ENCODE measurements around the gene UBA52. TPM values are rescaled to one million over a fixed set of nuclear protein-coding genes. Genes with fewer than 3 reads are reported as not detected.

Gene UBA52
- total RNA-seq, 1 donor from 2014 or later = 586 TPM

DNA sequence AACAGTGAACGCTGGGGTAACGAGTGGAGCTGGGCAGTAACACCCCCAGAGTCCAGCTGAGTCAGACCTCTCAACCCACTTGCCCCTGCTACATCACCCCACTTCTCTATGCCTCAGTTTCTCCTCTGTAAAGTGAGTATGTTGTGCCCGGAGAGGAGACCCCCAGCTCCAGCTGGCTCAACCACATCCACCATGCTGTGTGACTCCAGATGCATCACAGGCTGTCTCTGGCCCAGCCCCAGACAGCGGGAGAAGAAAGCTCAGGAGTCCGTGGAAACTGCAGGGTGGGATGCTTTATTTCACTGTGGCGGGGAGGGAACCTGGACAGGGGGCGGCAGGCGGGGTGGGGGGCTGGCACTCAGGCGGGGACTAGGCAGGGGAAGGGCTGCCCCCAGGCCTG, 40.2 kb upstream of the UBA52 start:
- H3K36me3 ChIP-seq (ENCODE audit: control insufficient read depth, insufficient read depth, low read length) = peaks cover 11% of the 10 kb centered on the region
- no peak for FAIRE-seq
- no peak overlapping the region for H3K4me3 ChIP-seq (ENCODE audit: low read depth, low read length)
- no peaks in the 10 kb centered on the region for H3K27me3 ChIP-seq (ENCODE audit: control insufficient read depth, insufficient read depth, low read length)
- TF ChIP-seq, protein P1, sequence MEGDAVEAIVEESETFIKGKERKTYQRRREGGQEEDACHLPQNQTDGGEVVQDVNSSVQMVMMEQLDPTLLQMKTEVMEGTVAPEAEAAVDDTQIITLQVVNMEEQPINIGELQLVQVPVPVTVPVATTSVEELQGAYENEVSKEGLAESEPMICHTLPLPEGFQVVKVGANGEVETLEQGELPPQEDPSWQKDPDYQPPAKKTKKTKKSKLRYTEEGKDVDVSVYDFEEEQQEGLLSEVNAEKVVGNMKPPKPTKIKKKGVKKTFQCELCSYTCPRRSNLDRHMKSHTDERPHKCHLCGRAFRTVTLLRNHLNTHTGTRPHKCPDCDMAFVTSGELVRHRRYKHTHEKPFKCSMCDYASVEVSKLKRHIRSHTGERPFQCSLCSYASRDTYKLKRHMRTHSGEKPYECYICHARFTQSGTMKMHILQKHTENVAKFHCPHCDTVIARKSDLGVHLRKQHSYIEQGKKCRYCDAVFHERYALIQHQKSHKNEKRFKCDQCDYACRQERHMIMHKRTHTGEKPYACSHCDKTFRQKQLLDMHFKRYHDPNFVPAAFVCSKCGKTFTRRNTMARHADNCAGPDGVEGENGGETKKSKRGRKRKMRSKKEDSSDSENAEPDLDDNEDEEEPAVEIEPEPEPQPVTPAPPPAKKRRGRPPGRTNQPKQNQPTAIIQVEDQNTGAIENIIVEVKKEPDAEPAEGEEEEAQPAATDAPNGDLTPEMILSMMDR (IDR thresholded peaks at IDR 0.05; ENCODE audit: insufficient read depth, low read length, severe bottlenecking) = no peak
- no peak for DNase-seq (ENCODE audit: low read depth)

DNA sequence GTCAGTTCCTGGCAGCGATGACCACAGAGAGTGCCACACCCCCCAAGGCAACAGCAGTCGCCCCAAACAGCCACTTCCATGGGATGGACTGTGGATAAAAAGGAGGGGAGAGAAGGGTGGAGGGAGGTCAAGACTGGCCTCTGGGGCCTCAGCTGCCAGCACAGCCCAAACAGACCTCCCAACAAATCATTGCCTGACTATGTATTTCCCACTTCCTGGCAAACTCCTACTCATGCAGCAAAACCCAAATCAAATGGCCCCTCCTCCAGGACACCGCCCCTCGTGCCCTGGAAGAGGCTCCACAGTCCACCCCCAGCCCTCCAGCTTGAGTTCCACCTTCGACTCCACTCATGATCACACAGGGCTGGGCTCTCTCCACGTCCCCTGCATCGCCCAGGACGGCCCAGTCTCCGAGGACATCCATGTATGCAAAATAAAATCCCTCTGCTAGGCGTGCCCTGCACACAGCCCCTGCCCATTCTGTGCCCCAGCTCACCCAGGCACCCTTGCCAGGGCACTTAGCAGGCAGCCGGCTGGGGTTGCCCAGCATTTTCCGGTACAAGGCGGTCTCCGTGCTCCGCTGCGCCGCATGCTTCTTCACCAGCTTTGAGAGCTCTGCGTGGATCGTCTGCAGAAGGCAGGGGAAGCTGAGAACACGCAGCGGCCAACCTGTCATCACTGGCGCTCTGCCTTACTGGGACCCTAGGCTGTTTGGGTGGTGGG, 39.3 kb upstream of the UBA52 start:
- DNase-seq (ENCODE audit: low read depth) (no peak), FAIRE-seq (no peak)
- H3K36me3 ChIP-seq (ENCODE audit: control insufficient read depth, insufficient read depth, low read length) = peaks cover 14% of the 10 kb centered on the region
- TF ChIP-seq, protein P1 (IDR thresholded peaks at IDR 0.05; ENCODE audit: insufficient read depth, low read length, severe bottlenecking) = no peak
- no peaks in the 10 kb centered on the region for H3K27me3 ChIP-seq (ENCODE audit: control insufficient read depth, insufficient read depth, low read length)
- no peak overlapping the region for H3K4me3 ChIP-seq (ENCODE audit: low read depth, low read length)

DNA sequence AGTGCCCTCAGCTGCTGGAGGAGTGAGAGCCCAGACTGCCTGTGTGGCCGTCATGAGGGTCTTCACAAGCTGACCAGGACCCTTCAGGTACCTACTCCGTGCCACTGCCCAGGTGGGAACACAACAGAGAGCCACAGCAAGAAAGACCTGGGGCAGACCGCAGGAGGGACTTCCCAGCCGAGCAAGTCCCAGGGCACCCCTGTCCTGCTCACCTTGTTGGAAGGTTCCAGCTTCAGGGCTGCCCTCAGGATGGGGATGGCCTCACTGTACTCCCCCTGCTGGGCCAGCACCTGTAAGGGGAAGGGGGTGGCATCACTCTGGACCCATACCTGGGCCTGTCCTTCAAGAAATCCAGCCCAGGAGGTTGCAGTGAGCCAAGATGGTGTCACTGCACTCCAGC, 38.6 kb upstream of the UBA52 start:
- TF ChIP-seq, protein P1 (IDR thresholded peaks at IDR 0.05; ENCODE audit: insufficient read depth, low read length, severe bottlenecking) = no peak
- DNase-seq (ENCODE audit: low read depth) = no peak
- peak; percentile 36 for FAIRE-seq
- no peak overlapping the region for H3K4me3 ChIP-seq (ENCODE audit: low read depth, low read length)
- H3K27me3 ChIP-seq (ENCODE audit: control insufficient read depth, insufficient read depth, low read length) = no peaks in the 10 kb centered on the region
- peaks cover 15% of the 10 kb centered on the region for H3K36me3 ChIP-seq (ENCODE audit: control insufficient read depth, insufficient read depth, low read length)

DNA sequence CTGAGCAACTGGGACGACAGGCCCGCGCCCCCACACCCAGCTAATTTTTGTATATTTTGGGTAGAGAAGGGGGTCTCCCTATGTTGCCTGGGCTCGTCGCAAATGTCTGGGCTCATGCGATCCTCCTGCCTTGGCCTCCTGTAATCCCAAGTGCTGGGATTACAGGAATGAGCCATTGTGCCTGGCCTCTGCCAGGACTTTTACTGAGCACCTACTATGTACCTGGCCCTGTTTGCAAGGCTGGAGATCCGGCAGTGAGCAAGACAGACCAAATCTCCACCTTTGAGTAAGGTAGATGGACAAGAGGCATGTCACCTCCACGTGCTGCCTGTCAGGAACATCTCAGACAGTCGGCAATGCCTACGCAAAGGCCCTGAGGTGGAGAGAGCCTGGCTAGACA, 35.2 kb upstream of the UBA52 start:
- FAIRE-seq (no peak), DNase-seq (ENCODE audit: low read depth) (no peak)
- no peaks in the 10 kb centered on the region for H3K27me3 ChIP-seq (ENCODE audit: control insufficient read depth, insufficient read depth, low read length)
- TF ChIP-seq, protein P1 (IDR thresholded peaks at IDR 0.05; ENCODE audit: insufficient read depth, low read length, severe bottlenecking) = no peak
- no peak overlapping the region for H3K4me3 ChIP-seq (ENCODE audit: low read depth, low read length)
- H3K36me3 ChIP-seq (ENCODE audit: control insufficient read depth, insufficient read depth, low read length) = peaks cover 23% of the 10 kb centered on the region

DNA sequence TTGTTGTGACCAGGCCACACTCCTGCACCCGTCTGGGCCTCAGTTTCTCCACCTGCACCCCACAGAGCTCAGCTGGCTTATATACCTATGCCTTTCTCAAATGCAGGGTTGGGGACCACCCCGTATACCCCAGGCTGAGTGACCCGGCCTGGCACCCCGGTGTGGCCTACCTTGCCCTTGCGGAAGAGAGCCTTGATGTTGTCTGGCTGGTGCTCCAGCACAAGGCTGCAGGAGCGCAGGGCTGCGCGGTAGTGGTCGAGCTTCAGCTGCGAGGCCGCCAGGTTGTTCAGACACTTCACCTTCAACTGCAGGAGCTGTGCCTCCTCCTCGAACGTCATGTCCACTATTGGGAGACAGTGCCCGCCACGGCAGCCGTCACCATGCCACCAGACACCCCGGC, 34.2 kb upstream of the UBA52 start:
- DNase-seq (ENCODE audit: low read depth) (no peak), FAIRE-seq (no peak)
- TF ChIP-seq, protein P1 (IDR thresholded peaks at IDR 0.05; ENCODE audit: insufficient read depth, low read length, severe bottlenecking) = no peak
- peaks cover 22% of the 10 kb centered on the region for H3K36me3 ChIP-seq (ENCODE audit: control insufficient read depth, insufficient read depth, low read length)
- no peaks in the 10 kb centered on the region for H3K27me3 ChIP-seq (ENCODE audit: control insufficient read depth, insufficient read depth, low read length)
- no peak overlapping the region for H3K4me3 ChIP-seq (ENCODE audit: low read depth, low read length)

DNA sequence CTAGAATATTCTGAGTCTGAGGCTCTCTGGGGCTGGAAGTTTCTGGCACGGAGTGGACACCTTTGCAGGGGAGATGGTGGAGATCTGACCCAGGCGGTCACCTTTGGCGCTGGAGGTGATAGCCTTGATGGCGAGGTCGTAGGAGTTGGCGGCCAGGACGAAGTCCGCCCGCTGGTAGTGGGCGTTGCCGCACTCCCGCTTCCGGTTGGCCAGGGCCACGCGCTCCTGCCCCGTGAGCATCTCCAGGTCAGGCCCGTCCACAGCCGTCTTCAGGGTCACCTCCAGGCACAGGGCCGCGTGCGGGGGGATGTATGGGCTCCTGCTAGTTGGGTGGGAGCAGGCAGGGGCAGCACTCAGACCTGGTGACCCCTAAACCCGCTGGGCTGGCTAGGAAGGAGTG, 33.5 kb upstream of the UBA52 start:
- FAIRE-seq (no peak), DNase-seq (ENCODE audit: low read depth) (no peak)
- Histone ChIP-seq H3K36me3 (ENCODE audit: control insufficient read depth, insufficient read depth, low read length) (peaks cover 20% of the 10 kb centered on the region), H3K27me3 (ENCODE audit: control insufficient read depth, insufficient read depth, low read length) (no peaks in the 10 kb centered on the region), H3K4me3 (ENCODE audit: low read depth, low read length) (no peak overlapping the region)
- TF ChIP-seq, protein P1 (IDR thresholded peaks at IDR 0.05; ENCODE audit: insufficient read depth, low read length, severe bottlenecking) = no peak

All from bronchial epithelial cell (primary cell).